GM23338 (cell line): ENCODE data around the gene PCNX1.

ENCODE experiments used
- CREB1 ChIP-seq: fragments of 250-450 bp; sonication (Bioruptor Pico); IDR thresholded peaks from 2 replicates; pipeline ENCODE4 v1.5.0; 2020; ENCODE audit warnings: low read depth, mild to moderate bottlenecking, moderate library complexity
- ETS1 ChIP-seq: IDR thresholded peaks from 2 replicates; pipeline ENCODE4 v1.6.1; 2016; ENCODE audit warnings: antibody characterized with exemption
- EZH2 ChIP-seq: fragments of 200-600 bp; sonication (generic); IDR thresholded peaks from one replicate; pipeline ENCODE4 v1.8.0; 2017; ENCODE audit warnings: antibody characterized with exemption, mild to moderate bottlenecking, low read depth; ENCODE audit not compliant: unreplicated experiment
- EZH2phosphoT487 ChIP-seq: fragments of 200-600 bp; sonication (generic); IDR thresholded peaks from one replicate; pipeline ENCODE4 v1.8.1; 2018; ENCODE audit warnings: antibody characterized with exemption; ENCODE audit not compliant: unreplicated experiment
- JUNB ChIP-seq: IDR thresholded peaks from one replicate; pipeline ENCODE4 v1.6.1; 2016; ENCODE audit warnings: antibody characterized with exemption; ENCODE audit not compliant: unreplicated experiment
- NANOG ChIP-seq: IDR thresholded peaks from 2 replicates; pipeline ENCODE4 v1.6.1; 2016; ENCODE audit warnings: antibody characterized with exemption, borderline replicate concordance
- POLR2AphosphoS5 ChIP-seq: IDR thresholded peaks from 2 replicates; pipeline ENCODE4 v1.6.1; 2016; ENCODE audit warnings: antibody characterized with exemption, low read depth
- STAT1 ChIP-seq: IDR thresholded peaks from one replicate; pipeline ENCODE4 v1.6.1; 2016; ENCODE audit warnings: antibody characterized with exemption; ENCODE audit not compliant: unreplicated experiment
- ZNF114 ChIP-seq: fragments of 250-450 bp; sonication (Bioruptor Pico); IDR thresholded peaks from 2 replicates; pipeline ENCODE4 v1.5.0; 2020; ENCODE audit warnings: mild to moderate bottlenecking, moderate library complexity
- ZNF331 ChIP-seq: fragments of 250-450 bp; sonication (Bioruptor Pico); IDR thresholded peaks from 2 replicates; pipeline ENCODE4 v1.5.0; 2020; ENCODE audit warnings: low read depth, mild to moderate bottlenecking, moderate library complexity
- ZNF462 ChIP-seq: fragments of 250-450 bp; sonication (Bioruptor Pico); IDR thresholded peaks from 2 replicates; pipeline ENCODE4 v1.5.0; 2020; ENCODE audit warnings: mild to moderate bottlenecking, moderate library complexity
- TF ChIP-seq, protein P1 (sequence below): IDR thresholded peaks from one replicate; pipeline ENCODE4 v1.6.1; 2018; ENCODE audit warnings: antibody characterized with exemption; ENCODE audit not compliant: unreplicated experiment
- TF ChIP-seq, protein P2 (sequence below), 2 experiments: fragments of 200-600 bp in 1 of 2; sonication (generic) in 1 of 2; conservative IDR thresholded peaks; 2 replicates each; pipeline versions ENCODE4 v1.5.1 to v1.6.1; 2016 to 2017; ENCODE audit warnings: antibody characterized with exemption in 2 of 2, low read depth in 2 of 2, mild to moderate bottlenecking in 2 of 2, moderate library complexity in 1 of 2

GRCh38 chr14:71119832-71120231 is 212.6 kb downstream of the PCNX1 start:
- TF ChIP-seq, protein P1, sequence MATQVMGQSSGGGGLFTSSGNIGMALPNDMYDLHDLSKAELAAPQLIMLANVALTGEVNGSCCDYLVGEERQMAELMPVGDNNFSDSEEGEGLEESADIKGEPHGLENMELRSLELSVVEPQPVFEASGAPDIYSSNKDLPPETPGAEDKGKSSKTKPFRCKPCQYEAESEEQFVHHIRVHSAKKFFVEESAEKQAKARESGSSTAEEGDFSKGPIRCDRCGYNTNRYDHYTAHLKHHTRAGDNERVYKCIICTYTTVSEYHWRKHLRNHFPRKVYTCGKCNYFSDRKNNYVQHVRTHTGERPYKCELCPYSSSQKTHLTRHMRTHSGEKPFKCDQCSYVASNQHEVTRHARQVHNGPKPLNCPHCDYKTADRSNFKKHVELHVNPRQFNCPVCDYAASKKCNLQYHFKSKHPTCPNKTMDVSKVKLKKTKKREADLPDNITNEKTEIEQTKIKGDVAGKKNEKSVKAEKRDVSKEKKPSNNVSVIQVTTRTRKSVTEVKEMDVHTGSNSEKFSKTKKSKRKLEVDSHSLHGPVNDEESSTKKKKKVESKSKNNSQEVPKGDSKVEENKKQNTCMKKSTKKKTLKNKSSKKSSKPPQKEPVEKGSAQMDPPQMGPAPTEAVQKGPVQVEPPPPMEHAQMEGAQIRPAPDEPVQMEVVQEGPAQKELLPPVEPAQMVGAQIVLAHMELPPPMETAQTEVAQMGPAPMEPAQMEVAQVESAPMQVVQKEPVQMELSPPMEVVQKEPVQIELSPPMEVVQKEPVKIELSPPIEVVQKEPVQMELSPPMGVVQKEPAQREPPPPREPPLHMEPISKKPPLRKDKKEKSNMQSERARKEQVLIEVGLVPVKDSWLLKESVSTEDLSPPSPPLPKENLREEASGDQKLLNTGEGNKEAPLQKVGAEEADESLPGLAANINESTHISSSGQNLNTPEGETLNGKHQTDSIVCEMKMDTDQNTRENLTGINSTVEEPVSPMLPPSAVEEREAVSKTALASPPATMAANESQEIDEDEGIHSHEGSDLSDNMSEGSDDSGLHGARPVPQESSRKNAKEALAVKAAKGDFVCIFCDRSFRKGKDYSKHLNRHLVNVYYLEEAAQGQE: no peak
- TF ChIP-seq EZH2phosphoT487: no peak
- TF ChIP-seq, protein P2, sequence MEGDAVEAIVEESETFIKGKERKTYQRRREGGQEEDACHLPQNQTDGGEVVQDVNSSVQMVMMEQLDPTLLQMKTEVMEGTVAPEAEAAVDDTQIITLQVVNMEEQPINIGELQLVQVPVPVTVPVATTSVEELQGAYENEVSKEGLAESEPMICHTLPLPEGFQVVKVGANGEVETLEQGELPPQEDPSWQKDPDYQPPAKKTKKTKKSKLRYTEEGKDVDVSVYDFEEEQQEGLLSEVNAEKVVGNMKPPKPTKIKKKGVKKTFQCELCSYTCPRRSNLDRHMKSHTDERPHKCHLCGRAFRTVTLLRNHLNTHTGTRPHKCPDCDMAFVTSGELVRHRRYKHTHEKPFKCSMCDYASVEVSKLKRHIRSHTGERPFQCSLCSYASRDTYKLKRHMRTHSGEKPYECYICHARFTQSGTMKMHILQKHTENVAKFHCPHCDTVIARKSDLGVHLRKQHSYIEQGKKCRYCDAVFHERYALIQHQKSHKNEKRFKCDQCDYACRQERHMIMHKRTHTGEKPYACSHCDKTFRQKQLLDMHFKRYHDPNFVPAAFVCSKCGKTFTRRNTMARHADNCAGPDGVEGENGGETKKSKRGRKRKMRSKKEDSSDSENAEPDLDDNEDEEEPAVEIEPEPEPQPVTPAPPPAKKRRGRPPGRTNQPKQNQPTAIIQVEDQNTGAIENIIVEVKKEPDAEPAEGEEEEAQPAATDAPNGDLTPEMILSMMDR (conservative IDR thresholded peaks at IDR 0.05; ENCODE audit: low read depth in 2 of 2): no peak
- no peak for TF ChIP-seq POLR2AphosphoS5
- TF ChIP-seq EZH2: no peak
- no peak for TF ChIP-seq STAT1
- TF ChIP-seq CREB1 (CRISPR knock-in tag): no peak
- no peak for TF ChIP-seq NANOG
- no peak for TF ChIP-seq ZNF114
- no peak for TF ChIP-seq JUNB
- TF ChIP-seq ETS1: no peak
- no peak for TF ChIP-seq ZNF331
- TF ChIP-seq ZNF462: no peak
